Thyroid gland (tissue), 4 donors: ENCODE measurements around the gene GRAMD1B. TPM values are rescaled to one million over a fixed set of nuclear protein-coding genes. Genes with fewer than 3 reads are reported as not detected.

Experiments used
- DNase-seq, 2 donors: peaks; one replicate each; pipeline ENCODE4 v3.0.0-alpha.2; 2019
- H3K27ac ChIP-seq, 3 donors: fragments of 200-600 bp; sonication (generic); 1 replicate in 2 of 3; 2 replicates in 1 of 3; pipeline ENCODE4 v1.5.1; 2016 to 2019; ENCODE audit warnings: mild to moderate bottlenecking in 1 of 3, moderate library complexity in 1 of 3
- H3K27me3 ChIP-seq: fragments of 200-600 bp; sonication (generic); one replicate; pipeline ENCODE4 v1.5.1; 2019
- H3K36me3 ChIP-seq, 2 donors: fragments of 200-600 bp; sonication (generic); one replicate each; pipeline ENCODE4 v1.5.1; 2016 to 2019
- H3K4me1 ChIP-seq, 2 donors: fragments of 200-600 bp; sonication (generic); one replicate each; pipeline ENCODE4 v1.5.1; 2017 to 2019
- H3K4me3 ChIP-seq, 3 donors: fragments of 200-600 bp; sonication (generic); replicated peaks in 1 of 3; 1 replicate in 2 of 3; 2 replicates in 1 of 3; pipeline ENCODE4 v1.5.1; 2016; ENCODE audit warnings: mild to moderate bottlenecking in 1 of 3
- H3K9me3 ChIP-seq: fragments of 200-600 bp; sonication (generic); one replicate; pipeline ENCODE4 v1.5.1; 2017
- CTCF ChIP-seq, 6 experiments: fragments of 200-600 bp in 3 of 6; fragments of 450-650 bp in 3 of 6; sonication (generic) in 3 of 6; IDR thresholded peaks; one replicate each; pipeline ENCODE4 v1.5.1; 2016 to 2019; ENCODE audit warnings: antibody characterized with exemption in 6 of 6, mild to moderate bottlenecking in 2 of 6, inconsistent platforms in 1 of 6, moderate library complexity in 1 of 6
- POLR2A ChIP-seq, 2 donors: fragments of 450-650 bp; IDR thresholded peaks; one replicate each; pipeline ENCODE4 v1.6.1; 2017; ENCODE audit warnings: antibody characterized with exemption in 2 of 2, mild to moderate bottlenecking in 2 of 2, moderate library complexity in 1 of 2
- WGBS, 2 donors: methylation state at CpG; one replicate each; pipeline ENCODE4 v1.1.5; 2017; 5-methylcytosine and 5-hydroxymethylcytosine counted together
- intact Hi-C: fragments of 100-400 bp; cut with DNase I; formaldehyde crosslinking; loops from one replicate; pipeline ENCODE4 v1.15.1; 2023
- total RNA-seq, 4 donors: library from RNA; depleted of rRNA; stranded (reverse); fragments of >200 nt; gene quantifications; one replicate each; pipeline ENCODE4 v1.2.3, GENCODE V29; 2016

Gene GRAMD1B
- total RNA-seq, 4 donors from 2014 or later, result 7.0 to 22.7 (median 9.2) TPM

GRCh38 chr11:123630126-123630608 lies 200.1 kb downstream of the GRAMD1B start:
- WGBS, 2 donors, result 70 to 78% methylated on average over 3 of the region's 3 CpGs
- TF ChIP-seq CTCF (IDR thresholded peaks at IDR 0.05), result no peak
- TF ChIP-seq POLR2A (IDR thresholded peaks at IDR 0.05), result no peak
- no peak for DNase-seq
- Histone ChIP-seq H3K27ac (no peak overlapping the region), H3K9me3 (no peaks in the 10 kb centered on the region), H3K4me1 (no peaks in the 10 kb centered on the region), H3K27me3 (no peaks in the 10 kb centered on the region), H3K4me3 (no peak overlapping the region), H3K36me3 (no peaks in the 10 kb centered on the region)
- intact Hi-C loops, result no loop called here

- no peak for DNase-seq
- WGBS, 2 donors, result 85 to 89% methylated on average over 5 of the region's 5 CpGs
- no peak for TF ChIP-seq POLR2A (IDR thresholded peaks at IDR 0.05)
- TF ChIP-seq CTCF (IDR thresholded peaks at IDR 0.05), result no peak
These were observed 210.0 kb downstream of the GRAMD1B start for GRCh38 chr11:123640029-123640428.

GRCh38 chr11:123640677-123641494 lies 210.8 kb downstream of the GRAMD1B start:
- WGBS, 2 donors, result 31 to 33% methylated on average over 20 to 22 of the region's 22 CpGs

More at GRCh38 chr11:123640029-123640428, 210.0 kb downstream of the GRAMD1B start:
- Histone ChIP-seq H3K4me3 (no peak overlapping the region), H3K4me1 (no peaks in the 10 kb centered on the region), H3K36me3 (no peaks in the 10 kb centered on the region), H3K27ac (no peak overlapping the region), H3K9me3 (no peaks in the 10 kb centered on the region), H3K27me3 (no peaks in the 10 kb centered on the region)
- intact Hi-C loops, result no loop called here

GRCh38 chr11:123641495-123641840 lies 211.4 kb downstream of the GRAMD1B start:
- intact Hi-C loops, result no loop called here
- H3K27me3 ChIP-seq, result no peaks in the 10 kb centered on the region
- H3K27ac ChIP-seq, result no peak overlapping the region
- 64 to 66% methylated on average over 4 of the region's 4 CpGs for WGBS, 2 donors
- TF ChIP-seq POLR2A (IDR thresholded peaks at IDR 0.05), result no peak
- TF ChIP-seq CTCF (IDR thresholded peaks at IDR 0.05), result no peak
- no peaks in the 10 kb centered on the region for H3K4me1 ChIP-seq
- DNase-seq, result no peak
- H3K36me3 ChIP-seq, result no peaks in the 10 kb centered on the region
- no peaks in the 10 kb centered on the region for H3K9me3 ChIP-seq
- no peak overlapping the region for H3K4me3 ChIP-seq

More at GRCh38 chr11:123640677-123641494, 210.8 kb downstream of the GRAMD1B start:
- H3K27ac ChIP-seq, result no peak overlapping the region
- H3K4me1 ChIP-seq, result no peaks in the 10 kb centered on the region
- H3K4me3 ChIP-seq, result no peak overlapping the region
- no peaks in the 10 kb centered on the region for H3K36me3 ChIP-seq
- TF ChIP-seq POLR2A (IDR thresholded peaks at IDR 0.05) (no peak), CTCF (IDR thresholded peaks at IDR 0.05) (peak; percentile 29 to 88 (median 76))
- H3K9me3 ChIP-seq, result no peaks in the 10 kb centered on the region
- intact Hi-C loops, result no loop called here
- H3K27me3 ChIP-seq, result no peaks in the 10 kb centered on the region
- DNase-seq, result peak; percentile 44 to 47

GRCh38 chr11:123642435-123642834 lies 212.4 kb downstream of the GRAMD1B start:
- Histone ChIP-seq H3K9me3 (no peaks in the 10 kb centered on the region), H3K4me3 (no peak overlapping the region), H3K4me1 (no peaks in the 10 kb centered on the region), H3K27me3 (no peaks in the 10 kb centered on the region), H3K36me3 (no peaks in the 10 kb centered on the region), H3K27ac (no peak overlapping the region)
- 84 to 90% methylated on average over 15 of the region's 15 CpGs for WGBS, 2 donors
- TF ChIP-seq CTCF (IDR thresholded peaks at IDR 0.05) (no peak), POLR2A (IDR thresholded peaks at IDR 0.05) (no peak)
- DNase-seq, result no peak
- intact Hi-C loops, result no loop called here
